MCF 10A (cell line): Measurements from ENCODE around the gene POU3F3. TPM values are rescaled to one million over a fixed set of nuclear protein-coding genes. Genes with fewer than 3 reads are reported as not detected.
A peak's percentile ranks its signal among the peaks of the same experiment; 100 is the strongest.

ENCODE experiments used
- BruUV-seq: library from RNA; stranded (reverse); fragments of 400-500 nt; replicated peaks from 2 replicates; lab custom pipeline; 2021; lab: Mats Ljungman, UMichigan
- CTCF ChIA-PET: fragments of 300-600 bp; sonication (Branson Sonifier 250); formaldehyde crosslinking; extraction: SDS; loops from one replicate; lab custom pipeline; 2021; ENCODE audit warnings: antibody characterized with exemption, inconsistent platforms; lab: Yijun Ruan, JAX
- POLR2A ChIA-PET: fragments of 300-600, 350-650 bp; sonication (Branson Sonifier 250); formaldehyde crosslinking; extraction: SDS; loops from one replicate; lab custom pipeline; 2020; ENCODE audit warnings: antibody characterized with exemption, inconsistent platforms; lab: Yijun Ruan, JAX
- DNase-seq: peaks from one replicate; pipeline ENCODE4 v3.0.0-alpha.2; 2018; ENCODE audit not compliant: unreplicated experiment
- H3K27ac Mint-ChIP-seq: one replicate; pipeline ENCODE4 v1.8.0; 2022; ENCODE audit warnings: mild to moderate bottlenecking, low read depth, mixed read lengths; ENCODE audit not compliant: unreplicated experiment
- H3K27me3 Mint-ChIP-seq: one replicate; pipeline ENCODE4 v1.8.0; 2022; ENCODE audit warnings: mixed read lengths; ENCODE audit not compliant: insufficient read depth, unreplicated experiment
- H3K36me3 Mint-ChIP-seq: one replicate; pipeline ENCODE4 v1.8.0; 2022; ENCODE audit warnings: mild to moderate bottlenecking, moderate library complexity, mixed read lengths; ENCODE audit not compliant: insufficient read depth, unreplicated experiment
- H3K4me1 Mint-ChIP-seq: one replicate; pipeline ENCODE4 v1.8.0; 2022; ENCODE audit warnings: mixed read lengths; ENCODE audit not compliant: insufficient read depth, unreplicated experiment
- H3K4me3 Mint-ChIP-seq: one replicate; pipeline ENCODE4 v1.8.0; 2022; ENCODE audit warnings: mild to moderate bottlenecking, moderate library complexity, mixed read lengths; ENCODE audit not compliant: unreplicated experiment
- H3K9me3 Mint-ChIP-seq: one replicate; pipeline ENCODE4 v1.8.0; 2022; ENCODE audit warnings: mixed read lengths; ENCODE audit not compliant: unreplicated experiment
- intact Hi-C: fragments of 100-400 bp; cut with micrococcal nuclease; formaldehyde crosslinking; loops from 2 replicates; pipeline ENCODE4 v1.14.1; 2022
- total RNA-seq: library from RNA; stranded (reverse); gene quantifications from 2 replicates; pipeline ENCODE4 v1.2.3, GENCODE V29; 2022
- TF ChIP-seq, protein P1 (sequence below): fragments of 200-600 bp; IDR thresholded peaks from one replicate; pipeline ENCODE4 v1.8.0; 2022; ENCODE audit warnings: antibody characterized with exemption, mild to moderate bottlenecking; ENCODE audit not compliant: unreplicated experiment

POU3F3 gene
- total RNA-seq, 1 experiment from 2014 or later: not detected

DNA sequence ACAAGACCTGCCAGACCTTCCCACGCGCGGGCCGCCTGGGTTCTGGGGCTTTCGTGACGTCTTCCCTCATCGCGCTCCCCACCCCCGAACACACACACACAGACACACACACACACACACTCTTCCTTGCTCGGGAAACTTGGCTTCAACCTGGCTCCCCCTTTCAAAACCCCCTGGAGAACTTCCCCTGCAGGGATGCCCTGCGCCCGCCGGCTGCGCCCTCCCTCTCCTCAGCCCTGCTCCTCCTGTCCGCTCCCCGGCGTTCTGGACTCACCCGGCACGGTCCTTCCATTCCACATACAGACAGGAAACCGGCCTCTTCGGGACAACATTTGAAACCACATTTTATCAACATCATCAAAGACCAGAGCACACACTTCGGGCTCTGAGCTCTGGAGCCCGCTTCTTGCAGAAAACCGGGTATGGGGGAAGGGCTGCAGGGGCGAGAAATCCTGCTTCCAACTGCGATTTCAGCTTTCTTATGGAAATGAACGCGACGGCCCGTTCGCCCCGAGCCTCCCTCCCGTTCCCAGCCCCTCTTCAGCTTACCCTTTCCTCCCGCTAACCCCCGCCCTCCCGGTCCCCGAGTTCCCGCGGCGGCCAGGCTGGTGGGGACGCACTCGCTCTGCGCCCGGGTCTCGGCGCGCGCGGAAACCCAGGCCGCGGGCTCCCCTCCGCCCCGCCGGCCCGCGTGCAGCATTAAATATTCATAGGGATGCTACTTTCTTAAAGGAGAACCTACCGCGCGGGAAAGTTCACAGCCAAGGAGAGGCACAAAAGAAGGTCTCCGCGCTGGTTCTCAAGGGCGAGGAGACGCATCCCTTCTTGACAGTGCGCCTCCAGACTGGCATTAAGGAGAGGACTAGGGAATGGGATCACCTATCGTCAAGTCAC lies 18.3 kb downstream of the POU3F3 start:
- H3K4me3 Mint-ChIP-seq: peak overlapping the region; percentile 65
- no peaks in the 10 kb centered on the region for H3K9me3 Mint-ChIP-seq
- ChIA-PET CTCF (interaction anchor here (0.6 to 2.8 kb wide), 17 partner anchors 11 to 1103 kb away, joined by 3 to 15 read pairs (median 4); no protein-coding TSS in a partner anchor), POLR2A (no interaction called here)
- no peak overlapping the region for H3K27ac Mint-ChIP-seq
- no peaks in the 10 kb centered on the region for H3K36me3 Mint-ChIP-seq
- no peaks in the 10 kb centered on the region for H3K27me3 Mint-ChIP-seq
- intact Hi-C loops: loop anchor here (10.0 kb wide), 2 partner anchors 427 to 1587 kb away; no protein-coding TSS in a partner anchor
- BruUV-seq: no TSS peak
- no peak for DNase-seq
- H3K4me1 Mint-ChIP-seq: no peaks in the 10 kb centered on the region
- TF ChIP-seq, protein P1, sequence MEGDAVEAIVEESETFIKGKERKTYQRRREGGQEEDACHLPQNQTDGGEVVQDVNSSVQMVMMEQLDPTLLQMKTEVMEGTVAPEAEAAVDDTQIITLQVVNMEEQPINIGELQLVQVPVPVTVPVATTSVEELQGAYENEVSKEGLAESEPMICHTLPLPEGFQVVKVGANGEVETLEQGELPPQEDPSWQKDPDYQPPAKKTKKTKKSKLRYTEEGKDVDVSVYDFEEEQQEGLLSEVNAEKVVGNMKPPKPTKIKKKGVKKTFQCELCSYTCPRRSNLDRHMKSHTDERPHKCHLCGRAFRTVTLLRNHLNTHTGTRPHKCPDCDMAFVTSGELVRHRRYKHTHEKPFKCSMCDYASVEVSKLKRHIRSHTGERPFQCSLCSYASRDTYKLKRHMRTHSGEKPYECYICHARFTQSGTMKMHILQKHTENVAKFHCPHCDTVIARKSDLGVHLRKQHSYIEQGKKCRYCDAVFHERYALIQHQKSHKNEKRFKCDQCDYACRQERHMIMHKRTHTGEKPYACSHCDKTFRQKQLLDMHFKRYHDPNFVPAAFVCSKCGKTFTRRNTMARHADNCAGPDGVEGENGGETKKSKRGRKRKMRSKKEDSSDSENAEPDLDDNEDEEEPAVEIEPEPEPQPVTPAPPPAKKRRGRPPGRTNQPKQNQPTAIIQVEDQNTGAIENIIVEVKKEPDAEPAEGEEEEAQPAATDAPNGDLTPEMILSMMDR: no peak

DNA sequence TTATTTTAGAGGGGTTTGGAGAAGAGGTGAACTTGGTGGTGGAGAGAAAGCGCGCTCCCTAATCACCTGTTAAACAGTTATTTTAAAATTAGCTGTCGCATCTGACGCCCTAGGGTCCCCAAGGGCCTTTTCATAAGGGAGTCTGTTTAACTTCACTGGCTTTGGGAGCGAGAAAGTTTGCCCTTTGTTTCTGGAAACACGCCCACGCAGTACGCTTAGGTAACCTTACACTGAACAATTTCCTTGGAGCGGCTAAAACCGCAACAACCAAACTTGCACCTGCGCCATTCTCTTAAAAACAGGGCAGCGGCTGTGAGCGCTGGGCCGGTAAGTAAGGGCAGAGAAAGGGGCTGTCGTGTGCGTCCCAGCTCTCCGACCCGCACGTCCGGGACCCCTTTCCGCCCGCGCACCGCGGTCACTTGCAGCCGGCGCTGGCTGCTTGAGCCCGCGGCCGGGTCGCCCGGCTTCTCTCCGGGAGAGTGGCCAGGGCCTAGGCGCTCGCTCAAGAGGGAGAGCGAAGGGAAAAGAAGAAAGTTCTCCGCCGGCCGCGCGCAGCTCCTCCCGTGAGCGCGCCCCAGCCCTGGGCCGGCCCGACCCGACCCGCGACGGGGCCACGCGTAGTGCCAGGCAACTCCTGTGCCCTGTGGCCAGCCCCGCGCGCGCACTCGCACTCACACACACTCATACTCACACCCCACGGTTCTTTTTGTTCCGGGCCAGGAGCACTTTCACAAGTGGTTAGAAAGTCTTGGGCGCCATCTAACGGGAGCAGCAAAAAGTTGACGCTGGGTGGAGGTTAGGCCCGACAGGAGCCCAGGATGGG lies 19.2 kb downstream of the POU3F3 start:
- TF ChIP-seq, protein P1: peak; percentile 65
- BruUV-seq: no TSS peak
- H3K36me3 Mint-ChIP-seq: no peaks in the 10 kb centered on the region
- H3K4me1 Mint-ChIP-seq: no peaks in the 10 kb centered on the region
- H3K9me3 Mint-ChIP-seq: no peaks in the 10 kb centered on the region
- peak overlapping the region; percentile 65 for H3K4me3 Mint-ChIP-seq
- CTCF ChIA-PET: interaction anchor here (0.5 to 2.8 kb wide), 33 partner anchors 10 to 1712 kb away, joined by 3 to 15 read pairs (median 4); no protein-coding TSS in a partner anchor
- no peaks in the 10 kb centered on the region for H3K27me3 Mint-ChIP-seq
- no peak overlapping the region for H3K27ac Mint-ChIP-seq
- peak; percentile 84 for DNase-seq
- POLR2A ChIA-PET: no interaction called here
- intact Hi-C loops: loop anchor here (1.0 to 10.0 kb wide), 5 partner anchors 428 to 1712 kb away; no protein-coding TSS in a partner anchor

DNA sequence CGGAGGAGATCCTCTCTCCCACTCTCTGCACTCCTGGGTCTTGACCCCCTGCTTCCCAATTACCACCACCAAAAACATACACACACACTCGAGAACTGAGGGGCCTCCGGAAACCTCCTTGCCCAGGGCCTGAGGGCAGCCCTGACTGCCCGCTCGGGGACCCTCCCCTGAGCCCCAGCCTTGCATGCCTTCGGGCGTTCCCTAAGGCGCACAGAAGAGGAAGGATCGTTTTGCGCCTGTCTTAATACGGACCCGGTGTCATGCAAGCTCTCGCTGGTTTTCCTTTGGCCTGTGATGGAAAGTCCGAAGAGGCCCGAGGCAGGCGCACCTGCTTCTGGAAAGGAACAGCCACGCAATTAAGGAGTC lies 19.8 kb downstream of the POU3F3 start:
- POLR2A ChIA-PET: interaction anchor here (0.7 kb wide), 1 partner anchor 468 kb away, joined by 3 read pairs; no protein-coding TSS in a partner anchor

More for the DNA sequence above, 19.8 kb downstream of the POU3F3 start:
- no peaks in the 10 kb centered on the region for H3K36me3 Mint-ChIP-seq
- CTCF ChIA-PET: interaction anchor here (0.6 to 2.8 kb wide), 21 partner anchors 9 to 1898 kb away, joined by 3 to 15 read pairs (median 4); no protein-coding TSS in a partner anchor
- H3K4me1 Mint-ChIP-seq: no peaks in the 10 kb centered on the region
- H3K4me3 Mint-ChIP-seq: peak overlapping the region; percentile 65
- intact Hi-C loops: loop anchor here (1.0 to 10.0 kb wide), 5 partner anchors 429 to 1712 kb away; no protein-coding TSS in a partner anchor
- H3K27me3 Mint-ChIP-seq: no peaks in the 10 kb centered on the region
- TF ChIP-seq, protein P1: no peak
- BruUV-seq: no TSS peak
- DNase-seq: no peak
- no peak overlapping the region for H3K27ac Mint-ChIP-seq
- no peaks in the 10 kb centered on the region for H3K9me3 Mint-ChIP-seq
